ENCODE results near the gene DNAAF3.
A peak's percentile ranks its signal among the peaks of the same experiment; 100 is the strongest.
"Not testable (repeated sequence)": the region's sequence is repeated elsewhere in the genome, so short reads cannot be mapped to it uniquely, and the experiment has no call there.

The DNAAF3 gene

DNA sequence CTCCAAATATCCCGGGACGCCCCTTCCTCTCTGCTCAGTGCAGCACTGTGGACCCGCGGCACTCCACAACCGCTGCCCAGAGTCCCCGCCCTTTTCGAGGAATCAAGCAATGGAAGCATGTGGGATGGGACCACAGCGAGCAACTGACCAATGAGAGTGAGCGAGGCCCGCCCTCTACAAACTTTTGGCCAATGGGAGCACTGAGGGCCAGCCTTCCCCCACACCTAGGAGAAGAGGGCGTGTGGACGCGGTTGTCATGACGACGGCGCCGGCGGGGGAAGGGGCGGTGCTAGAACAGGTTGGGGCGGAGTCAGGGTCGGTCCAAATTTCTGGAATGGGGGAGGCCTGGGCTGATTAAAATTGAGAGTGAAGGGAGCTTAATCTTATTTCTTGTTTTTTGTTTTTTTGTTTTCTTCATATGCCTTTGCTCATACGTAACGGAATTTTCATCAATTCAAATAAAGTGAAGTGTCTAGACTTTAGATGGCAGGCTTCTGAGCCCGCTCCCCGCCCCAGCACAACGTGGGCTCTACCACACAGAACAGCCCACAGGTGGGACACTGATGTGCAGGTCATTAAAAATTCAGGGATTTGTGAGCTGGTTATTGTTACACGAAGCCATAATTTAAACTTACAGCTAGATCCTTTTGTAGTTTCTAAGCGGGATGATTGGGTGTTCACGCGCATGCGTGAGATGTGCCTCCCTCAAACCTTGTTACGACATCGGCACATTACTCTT, at the start of gene DNAAF3:
Gene DNAAF3 (minus strand): TSS at position 84 of the 739 bp plus-strand sequence. CDS start 200 bp downstream, outside the sequence.
- DNase-seq, result peak; percentile 91 to 93

DNA sequence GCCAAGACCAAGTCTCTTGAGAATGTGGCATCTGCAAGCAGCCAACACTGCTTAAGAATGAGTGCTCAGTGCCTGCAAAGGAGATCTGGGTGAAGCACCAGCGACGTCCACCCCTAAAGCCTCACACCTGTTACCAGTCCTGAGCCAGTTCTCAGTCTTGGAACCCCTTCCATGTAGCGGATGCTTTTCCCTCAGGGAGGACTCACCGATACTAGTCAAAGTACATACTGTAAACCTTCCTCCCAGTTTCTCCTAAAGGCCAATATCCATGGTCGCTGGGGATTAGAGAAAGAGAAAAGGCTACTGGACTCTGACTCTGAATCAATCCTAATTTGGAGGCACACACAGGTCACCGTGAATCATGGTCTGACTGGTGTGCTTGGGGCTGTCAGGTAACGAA, 47.1 kb upstream of the DNAAF3 start:
- DNase-seq, result no peak

DNA sequence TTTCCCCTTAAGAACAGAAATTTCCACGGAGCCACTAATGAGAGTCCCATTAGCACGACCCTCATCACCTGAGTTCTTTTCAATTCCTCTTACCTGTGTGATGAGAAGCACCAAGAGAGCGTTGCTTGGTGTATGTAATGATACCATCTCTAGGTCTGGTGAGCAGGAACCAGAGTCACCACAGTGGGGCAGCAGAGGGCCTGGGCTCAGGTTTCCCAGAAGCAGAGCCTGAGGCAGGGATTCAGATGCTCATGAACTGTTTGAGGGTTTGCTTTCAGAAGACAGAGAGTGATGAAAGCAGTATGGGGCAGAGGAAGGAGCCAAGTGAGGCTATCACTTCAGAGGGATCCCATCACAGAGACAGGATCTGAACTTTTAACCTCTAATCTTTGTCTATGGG, 46.0 kb upstream of the DNAAF3 start:
- DNase-seq, result peak; percentile 21 to 75

DNA sequence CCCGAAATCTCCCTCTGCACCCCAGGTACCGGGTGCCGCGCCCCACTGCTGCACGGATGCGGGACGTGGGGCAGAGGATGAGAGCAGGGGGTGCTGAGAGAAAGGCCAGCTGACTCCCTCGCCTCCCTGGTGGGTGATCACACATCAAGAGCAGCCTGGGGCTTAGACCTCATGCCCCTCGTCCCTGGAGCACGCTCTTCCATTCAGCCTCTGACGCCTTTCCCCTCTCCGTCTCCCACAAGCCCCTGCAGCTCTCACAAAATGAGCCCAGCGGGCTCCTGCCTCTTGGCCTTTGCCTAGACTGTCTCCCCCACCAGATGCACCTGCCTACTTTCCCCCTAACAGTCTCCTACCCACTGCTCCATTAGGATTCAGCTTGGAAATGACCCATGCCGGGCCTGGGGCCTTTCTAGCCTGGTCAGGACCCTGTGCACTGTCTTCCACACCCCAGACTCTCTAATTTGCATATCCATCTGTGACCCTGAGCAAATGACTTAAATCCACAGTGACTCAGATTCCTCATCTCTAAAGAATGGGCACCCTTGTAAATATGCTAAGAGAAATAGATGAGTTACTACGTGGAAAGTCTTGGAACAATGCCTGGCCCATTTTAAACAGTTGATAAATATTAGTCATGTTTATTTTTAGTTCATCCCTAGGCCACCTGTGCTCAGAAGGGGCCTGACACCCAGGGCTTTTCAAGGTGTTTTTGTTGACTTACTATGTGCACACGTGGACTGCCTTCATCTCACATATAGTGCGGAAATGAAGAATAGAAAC, 43.5 kb upstream of the DNAAF3 start:
- DNase-seq, result no peak

DNA sequence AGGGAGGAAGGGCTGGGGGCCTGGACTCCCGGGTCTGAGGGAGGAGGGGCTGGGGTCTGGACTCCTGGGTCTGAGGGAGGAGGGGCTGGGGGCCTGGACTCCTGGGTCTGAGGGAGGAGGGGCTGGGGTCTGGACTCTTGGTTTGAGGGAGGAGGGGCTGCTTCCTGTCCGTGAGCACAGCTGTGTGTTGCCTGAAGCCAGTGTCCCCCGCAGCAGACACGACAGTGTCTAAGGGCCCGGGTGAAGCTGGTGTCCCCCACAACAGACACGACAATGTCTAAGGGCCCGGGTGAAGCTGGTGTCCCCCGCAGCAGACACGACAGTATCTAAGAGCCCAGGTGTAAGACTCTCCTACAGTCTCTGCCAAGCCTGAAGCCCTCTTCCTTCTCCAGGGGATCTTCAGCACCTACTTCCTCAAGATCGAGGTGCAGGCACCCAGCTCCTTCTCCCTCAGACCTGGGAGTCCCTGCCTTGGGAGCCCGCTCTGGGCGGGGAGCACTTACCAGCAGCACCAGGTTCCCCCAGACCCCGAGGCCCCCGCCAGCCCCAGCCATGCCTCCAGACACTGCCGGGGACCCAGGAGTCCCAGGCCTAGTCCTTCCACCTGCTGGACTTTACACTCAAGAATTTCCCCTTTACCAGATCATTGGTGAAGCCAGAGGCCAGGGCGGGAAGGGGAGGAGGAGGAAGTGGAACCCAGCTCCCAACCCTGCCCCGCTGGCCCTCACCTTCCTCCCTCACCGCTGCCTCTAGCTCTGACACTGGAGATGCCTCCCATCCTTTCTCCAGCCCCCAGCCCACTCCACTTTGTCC, 42.7 kb upstream of the DNAAF3 start, which contains the start of gene PTPRH:
Gene PTPRH (minus strand): TSS at position 622 of the 813 bp plus-strand sequence. CDS start 68 bp downstream, at position 554.
- DNase-seq, result no peak

DNA sequence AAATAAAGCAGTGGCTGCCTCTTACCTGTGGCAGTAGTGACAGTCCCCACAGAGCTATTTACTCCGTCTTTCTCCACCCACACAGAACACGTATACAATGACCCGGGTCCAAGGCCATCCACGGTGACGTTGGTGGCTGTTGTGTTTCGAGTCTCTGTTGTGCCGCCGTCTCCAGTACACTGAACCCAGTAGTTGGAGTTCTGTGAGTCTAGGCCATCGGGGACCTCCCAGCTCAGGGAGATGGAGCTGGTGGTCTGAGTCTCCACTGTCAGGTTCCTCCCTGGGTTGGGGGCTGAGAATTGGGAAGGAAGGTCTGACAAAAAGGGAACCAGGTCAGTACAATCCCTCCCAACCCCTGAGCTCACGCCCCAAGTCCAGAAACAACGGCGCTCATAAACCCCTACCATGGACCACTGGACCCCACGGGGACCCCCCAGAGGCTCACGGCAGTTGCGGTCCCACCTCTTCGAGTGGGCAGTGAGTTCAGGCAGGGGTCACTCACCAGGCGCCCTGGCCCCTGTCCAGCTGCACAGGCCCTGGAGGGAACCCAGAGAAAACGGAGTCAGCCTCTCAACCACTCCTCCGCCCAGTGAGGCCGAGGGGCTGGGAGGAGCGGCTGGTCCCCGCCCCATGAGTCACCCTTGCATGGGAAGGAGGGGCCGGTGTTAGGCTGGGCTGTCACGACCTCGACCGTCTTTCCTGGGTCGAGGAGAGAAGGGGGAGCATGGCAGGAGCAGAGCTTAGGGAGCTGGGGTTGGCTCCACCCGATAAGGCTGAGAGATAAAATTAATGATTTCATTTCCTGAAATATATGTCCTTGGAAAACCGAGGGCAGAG, 40.5 kb upstream of the DNAAF3 start:
- DNase-seq, result peak; percentile 64 to 79

DNA sequence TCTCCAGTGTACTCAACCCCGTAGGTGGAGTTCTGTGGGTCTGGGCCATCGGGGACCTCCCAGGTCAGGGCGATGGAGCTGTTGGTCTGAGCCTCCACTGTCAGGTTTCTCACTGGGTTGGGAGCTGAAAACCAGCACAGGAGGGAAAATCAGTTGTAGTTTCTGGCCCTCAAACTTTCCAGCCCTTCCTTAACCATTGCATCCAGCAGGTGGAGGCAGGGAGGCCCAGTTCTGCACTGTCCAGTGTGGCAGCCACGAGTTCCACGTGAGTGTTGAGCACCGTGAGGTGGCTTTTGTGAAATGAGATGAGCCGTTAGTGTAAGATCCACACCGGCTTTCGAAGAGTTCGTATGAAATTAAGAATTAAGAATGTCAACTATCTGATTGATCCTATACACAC, 35.8 kb upstream of the DNAAF3 start:
- not testable (repeated sequence) for DNase-seq

DNA sequence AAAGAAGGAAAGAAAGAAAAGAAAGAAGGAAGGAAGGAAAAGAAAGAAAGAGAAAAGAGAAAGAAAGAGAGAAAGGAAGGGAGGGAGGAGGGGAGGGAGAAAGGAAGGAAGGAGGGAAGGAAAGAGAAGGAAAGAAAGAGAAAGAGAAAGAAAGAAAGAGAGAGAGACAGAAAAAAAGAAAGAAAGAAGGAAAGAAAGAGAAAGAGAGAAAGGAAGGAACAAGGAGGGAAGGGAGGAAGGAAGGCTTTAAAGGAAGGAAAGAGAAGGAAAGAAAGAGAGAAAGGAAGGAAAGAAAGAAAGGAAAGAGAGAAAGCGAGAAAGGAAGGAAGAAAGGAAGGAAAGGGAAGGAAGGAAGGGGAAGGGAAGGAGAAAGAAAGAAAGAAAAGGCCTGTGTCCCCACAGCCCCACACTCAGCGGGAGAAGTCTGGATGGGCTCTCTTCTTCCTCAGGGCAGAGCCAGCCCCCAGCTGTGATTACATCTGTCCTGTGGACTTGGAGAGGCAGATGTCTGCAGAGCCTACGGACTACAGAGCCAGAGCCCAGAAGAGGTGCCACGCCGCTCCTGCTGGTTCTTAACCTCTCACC, 33.3 kb upstream of the DNAAF3 start:
- DNase-seq, result no peak

DNA sequence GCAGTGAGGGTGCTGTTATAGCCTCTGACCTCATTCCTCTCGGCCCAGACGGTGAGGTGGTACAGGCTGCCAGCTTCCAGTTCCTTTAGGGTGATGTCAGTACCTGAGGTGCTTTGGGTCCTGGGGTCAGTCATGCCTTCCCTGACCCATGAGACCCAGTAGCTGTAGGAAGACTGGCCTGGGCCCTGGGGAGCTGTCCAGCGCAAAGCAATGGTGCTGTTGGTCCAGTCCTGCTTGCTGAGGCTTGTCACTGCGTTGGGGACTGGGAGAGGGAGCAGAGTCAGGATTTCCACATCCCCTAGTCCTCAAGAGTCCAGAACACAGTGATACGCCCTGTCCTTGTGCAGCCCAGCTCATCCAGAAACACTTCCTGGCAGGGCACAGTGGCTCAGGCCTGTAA, 32.2 kb upstream of the DNAAF3 start:
- no peak for DNase-seq

DNA sequence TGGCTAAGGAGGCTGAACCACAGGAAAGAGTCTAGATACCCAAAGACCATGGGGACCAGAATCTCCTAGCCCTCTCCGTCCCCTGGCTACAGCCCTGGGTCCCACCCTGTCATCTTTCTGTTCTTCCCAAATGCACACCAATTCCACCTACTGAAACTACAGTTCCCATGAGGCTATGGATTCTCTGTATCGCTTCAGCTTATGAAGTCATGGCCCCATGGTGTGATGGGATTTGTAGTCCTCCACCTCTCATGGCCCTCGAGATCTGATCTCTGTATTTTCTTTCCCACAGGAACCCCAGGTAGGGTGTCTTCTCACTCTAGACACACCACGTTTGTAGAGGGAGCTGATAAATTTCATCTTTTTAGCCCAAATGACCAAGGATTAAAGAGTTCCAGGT, 31.1 kb upstream of the DNAAF3 start:
- peak in 1 of 2 donors; percentile 41 for DNase-seq

DNA sequence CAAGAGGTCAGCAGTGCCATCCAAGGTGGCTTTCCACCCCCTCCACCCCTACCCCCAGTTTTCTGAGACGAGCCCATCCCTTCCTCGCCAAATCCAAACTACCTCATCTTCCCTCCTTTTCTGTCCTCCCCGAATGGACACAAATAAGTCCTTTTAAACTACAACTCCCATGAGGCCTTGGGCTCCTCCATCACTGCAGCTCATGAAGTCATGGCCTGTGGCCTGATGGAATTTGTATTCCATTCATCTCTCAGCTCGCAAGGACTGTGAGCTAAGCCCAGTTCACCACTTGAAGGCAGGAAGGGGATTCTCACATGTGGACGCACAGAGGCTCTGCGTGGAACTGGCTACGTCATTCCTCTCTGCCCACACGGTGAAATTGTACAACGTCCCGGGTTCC, 30.4 kb upstream of the DNAAF3 start:
- DNase-seq, result no peak

DNA sequence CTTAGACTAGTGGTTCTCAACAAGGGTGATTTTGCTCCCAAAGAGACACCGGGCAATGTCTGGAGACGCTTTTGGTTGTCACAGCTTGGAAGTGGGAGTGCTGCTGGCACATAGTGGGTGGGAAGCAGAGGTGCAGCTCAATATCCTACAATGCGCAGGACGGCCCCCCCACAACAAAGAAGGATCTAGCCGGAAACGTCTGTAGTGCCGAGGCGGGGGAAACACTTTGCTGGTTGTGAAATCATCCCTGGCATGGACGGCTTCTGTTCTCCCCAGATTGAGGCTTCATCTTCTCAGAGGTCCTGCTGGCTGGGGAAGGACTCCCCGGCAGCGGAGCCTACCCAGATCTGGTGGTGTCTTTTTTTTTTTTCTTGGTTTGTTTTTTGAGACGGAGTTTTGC, 27.1 kb upstream of the DNAAF3 start:
- peak; percentile 14 to 42 for DNase-seq

DNA sequence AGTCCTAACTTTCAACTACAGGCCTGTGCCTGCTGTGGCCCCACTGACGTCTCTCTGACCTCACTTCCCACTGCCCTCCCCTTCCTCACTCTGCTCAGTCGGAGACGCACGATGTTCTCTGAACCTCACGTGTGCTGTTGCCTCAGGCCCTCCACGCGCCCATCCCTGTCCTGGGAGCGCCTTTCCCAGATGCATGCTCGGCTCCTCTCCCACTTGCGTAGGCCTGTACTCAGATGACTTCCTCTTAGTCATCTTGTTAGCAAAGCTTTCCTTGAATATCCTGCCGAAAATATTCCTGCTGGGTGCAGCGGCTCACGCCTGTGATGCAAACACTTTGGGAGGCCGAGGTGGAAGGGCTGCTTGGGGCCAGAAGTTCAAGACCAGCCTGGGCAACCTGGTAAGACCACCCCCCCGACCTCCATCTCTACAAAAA, 23.0 kb upstream of the DNAAF3 start:
- peak in 1 of 2 donors; percentile 79 for DNase-seq

DNA sequence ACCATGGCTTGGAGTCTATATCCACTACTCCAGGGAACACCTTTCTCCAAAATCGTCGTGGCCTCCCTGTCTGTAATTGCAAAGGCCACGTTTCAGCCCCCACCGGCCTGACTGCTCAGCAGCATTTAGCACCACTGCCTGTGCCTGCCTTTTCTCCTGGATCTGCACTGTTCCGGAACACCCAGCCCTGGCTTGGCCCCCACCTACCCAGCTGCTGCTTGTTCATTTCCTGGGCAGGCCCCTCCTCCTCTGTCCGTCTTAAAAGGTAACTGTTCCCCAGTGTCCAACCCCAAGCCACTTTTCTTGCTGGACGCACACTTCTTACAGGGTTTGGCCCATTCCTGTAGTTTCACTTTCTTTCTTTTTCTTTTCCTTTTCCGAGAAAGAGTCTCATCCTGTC, 22.2 kb upstream of the DNAAF3 start:
- no peak for DNase-seq

DNA sequence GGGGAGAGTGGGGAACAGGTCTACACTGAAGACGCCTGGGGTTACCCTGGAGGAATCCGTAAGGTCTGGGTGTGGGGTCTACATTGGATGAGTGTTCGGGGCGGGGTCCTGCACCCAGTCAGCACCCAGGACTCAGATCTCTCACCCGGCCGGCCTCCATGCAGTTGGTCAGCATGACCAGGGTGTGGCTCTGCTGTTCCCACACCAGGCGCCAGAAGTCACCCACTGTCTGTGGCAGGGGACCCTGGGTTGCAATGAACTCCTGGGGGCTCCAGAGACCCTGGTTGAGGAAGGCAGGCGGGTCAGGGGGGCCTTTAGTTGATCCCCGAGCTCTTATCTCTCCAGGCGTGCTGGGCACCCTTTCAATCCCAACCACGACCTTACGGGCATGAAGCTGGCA, 19.7 kb upstream of the DNAAF3 start:
- no peak for DNase-seq

DNA sequence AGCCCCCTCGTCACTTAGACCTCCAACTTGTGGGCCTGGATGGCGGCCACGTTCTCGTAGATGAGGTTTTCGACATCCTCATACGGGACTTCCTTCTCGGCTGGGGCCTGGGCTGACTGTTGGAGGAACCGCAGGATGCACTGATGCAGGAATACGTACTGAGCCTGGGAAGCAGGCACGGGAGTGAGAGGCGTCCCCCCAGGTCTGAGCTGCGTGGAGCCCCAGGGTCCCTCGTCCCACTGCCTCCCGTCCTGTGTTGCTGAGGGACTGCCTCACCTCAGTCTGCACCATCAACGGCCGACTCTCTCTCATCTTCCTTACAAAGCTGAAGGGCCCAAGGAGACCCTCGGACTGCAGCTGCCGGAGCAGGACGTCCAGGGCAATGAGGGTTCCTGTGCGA, 15.3 kb upstream of the DNAAF3 start:
- no peak for DNase-seq

DNA sequence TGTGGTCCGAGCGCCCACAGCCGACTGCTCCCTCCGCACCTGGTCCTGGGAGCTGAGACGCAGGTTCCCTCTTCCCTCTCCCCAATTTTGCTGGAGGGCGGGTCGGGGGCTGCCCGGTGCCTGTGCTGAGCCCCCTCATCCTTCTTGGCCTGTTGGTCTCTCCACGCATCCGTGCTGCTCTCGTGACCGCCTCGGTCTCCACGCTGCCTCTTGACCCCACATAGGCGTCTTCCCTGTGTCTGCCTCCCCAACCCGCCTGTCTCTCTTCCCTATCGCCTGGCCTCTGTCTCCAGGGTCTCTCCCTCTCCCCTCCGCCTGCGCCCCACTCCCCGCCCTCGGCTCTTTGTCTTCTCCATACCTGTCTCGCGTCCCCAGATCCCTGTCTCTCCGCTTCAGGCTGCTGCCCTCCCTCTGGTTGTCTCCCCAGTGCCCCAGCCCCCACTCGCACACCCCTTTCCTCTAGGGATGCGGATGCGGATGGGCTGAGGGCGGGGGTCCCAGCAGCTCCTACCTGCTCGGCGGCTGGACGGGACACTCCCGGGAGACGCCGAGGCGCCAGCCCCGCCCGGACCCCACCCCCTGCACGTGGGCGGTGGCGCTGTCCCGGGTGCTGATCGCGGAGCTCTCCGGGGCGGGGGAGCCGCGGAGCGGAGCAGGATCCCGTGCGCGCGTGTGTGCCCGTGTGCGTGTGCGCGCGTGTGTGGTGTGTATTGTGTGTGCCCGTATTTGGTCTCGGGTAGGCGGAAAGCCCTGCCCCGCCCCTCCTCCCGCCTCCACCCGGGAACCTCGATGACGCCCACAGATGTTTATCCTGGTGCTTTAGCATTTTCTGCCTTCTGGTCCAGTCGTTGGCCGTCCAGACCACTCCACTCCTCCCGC, 13.4 kb upstream of the DNAAF3 start, which contains the start of gene SYT5:
Gene SYT5 (minus strand): TSS at position 684 of the 879 bp plus-strand sequence. CDS start 1,248 bp downstream, outside the sequence.
- DNase-seq, result peak in 1 of 2 donors; percentile 60

DNA sequence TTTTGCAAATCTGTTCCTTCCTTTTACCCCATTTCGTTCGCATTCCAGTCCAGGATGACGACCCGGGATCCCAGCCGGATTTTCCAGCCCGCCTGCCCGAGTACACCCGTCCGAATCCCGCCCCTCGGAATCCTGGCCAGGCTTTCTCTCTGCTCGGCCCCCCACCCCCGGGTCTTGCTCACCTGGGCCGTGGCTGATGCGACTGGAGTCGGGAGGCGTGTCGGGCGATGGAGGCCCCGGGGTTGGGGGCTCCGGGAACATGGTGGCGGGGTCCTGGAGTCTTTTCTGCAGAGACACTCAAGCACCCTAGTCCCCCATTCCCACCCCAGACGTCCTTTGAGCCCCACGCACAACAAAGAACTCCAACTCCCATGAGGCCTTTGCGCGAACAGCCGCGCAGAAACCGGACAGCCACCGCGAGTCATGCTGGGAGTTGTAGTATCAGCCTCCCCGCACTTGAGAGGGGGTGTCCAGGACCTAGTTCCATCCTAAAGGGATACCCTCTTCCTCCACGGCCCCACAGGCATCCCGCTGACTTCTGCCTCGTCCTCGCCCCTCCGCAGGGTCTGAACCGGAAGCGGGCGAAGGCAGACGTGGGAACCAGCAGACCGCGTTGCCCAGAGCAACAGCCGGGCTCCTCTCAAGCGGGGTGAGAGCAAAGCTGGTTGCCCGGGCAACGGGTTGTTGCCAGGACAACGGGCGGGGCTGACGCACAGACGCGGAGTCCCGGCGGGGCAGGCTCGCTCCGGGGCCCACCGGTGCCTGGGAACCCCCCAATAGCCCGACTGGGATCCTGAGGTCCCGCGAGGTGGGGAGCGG, 12.6 kb upstream of the DNAAF3 start:
- DNase-seq, result peak; percentile 8 to 31

DNA sequence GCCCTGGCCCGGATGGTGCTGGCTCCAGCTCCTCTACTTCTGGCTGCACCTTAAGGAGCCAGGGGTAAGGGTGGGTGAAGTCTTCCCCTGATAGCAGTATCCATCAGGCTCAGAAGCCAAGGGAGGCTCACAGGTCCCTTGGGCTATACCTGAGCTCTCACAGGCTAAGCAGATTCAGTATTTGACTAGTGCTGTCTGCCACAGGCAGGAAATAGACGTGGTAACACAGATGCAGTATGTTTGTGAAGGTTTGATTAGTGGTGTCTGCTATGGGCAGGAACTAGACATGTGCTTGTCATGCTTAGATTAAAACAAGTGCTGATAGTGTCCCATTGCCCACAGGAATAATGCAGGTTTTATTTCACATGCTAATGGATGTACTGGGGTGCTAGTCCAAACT, 9.7 kb upstream of the DNAAF3 start:
- no peak for DNase-seq

Data from inflammatory macrophage treated with lipopolysaccharide for 1 hour (primary cell).